IMR-90 (cell line): ENCODE results near the gene OR2G2.

Experiments
- BHLHE40 ChIP-seq: fragments of 150-350 bp; IDR thresholded peaks from 2 replicates; pipeline ENCODE4 v1.6.1; 2016; ENCODE audit warnings: mild to moderate bottlenecking, low read depth, low read length
- CEBPB ChIP-seq: IDR thresholded peaks from 2 replicates; pipeline ENCODE4 v1.6.1; 2012; ENCODE audit warnings: low read depth, low read length, improper control_type of control experiment
- CHD1 ChIP-seq: IDR thresholded peaks from 2 replicates; pipeline ENCODE4 v1.6.1; 2012; ENCODE audit warnings: low read depth, low read length, improper control_type of control experiment
- FOS ChIP-seq: fragments of 150-350 bp; IDR thresholded peaks from 2 replicates; pipeline ENCODE4 v1.6.1; 2016; ENCODE audit warnings: low read depth, low read length
- MAFK ChIP-seq: IDR thresholded peaks from 2 replicates; pipeline ENCODE4 v1.6.1; 2012; ENCODE audit warnings: low read depth, low read length, improper control_type of control experiment
- MXI1 ChIP-seq: IDR thresholded peaks from 2 replicates; pipeline ENCODE4 v1.6.1; 2012; ENCODE audit warnings: low read depth, mild to moderate bottlenecking, low read length, moderate library complexity, borderline replicate concordance
- POLR2A ChIP-seq: IDR thresholded peaks from 2 replicates; pipeline ENCODE4 v1.6.1; 2012; ENCODE audit warnings: mild to moderate bottlenecking, low read depth, low read length
- RAD21 ChIP-seq: IDR thresholded peaks from 2 replicates; pipeline ENCODE4 v1.6.1; 2012; ENCODE audit warnings: low read length, improper control_type of control experiment
- RCOR1 ChIP-seq: IDR thresholded peaks from 2 replicates; pipeline ENCODE4 v1.6.1; 2012; ENCODE audit warnings: mild to moderate bottlenecking, low read length, improper control_type of control experiment; ENCODE audit not compliant: insufficient replicate concordance
- RFX5 ChIP-seq: IDR thresholded peaks from 2 replicates; pipeline ENCODE4 v1.8.0; 2012; ENCODE audit warnings: low read depth, mild to moderate bottlenecking, low read length, moderate library complexity
- SMC3 ChIP-seq: fragments of 150-350 bp; IDR thresholded peaks from 2 replicates; pipeline ENCODE4 v1.6.1; 2016; ENCODE audit warnings: low read depth, mild to moderate bottlenecking, antibody characterized with exemption, low read length, moderate library complexity
- TF ChIP-seq, protein P1 (sequence below): conservative IDR thresholded peaks from 2 replicates; pipeline ENCODE4 v1.5.1; 2012; ENCODE audit warnings: mild to moderate bottlenecking, low read depth, low read length, improper control_type of control experiment
- TF ChIP-seq, protein P2 (sequence below): fragments of 150-350 bp; IDR thresholded peaks from 2 replicates; pipeline ENCODE4 v1.6.1; 2017; ENCODE audit warnings: mild to moderate bottlenecking, antibody characterized with exemption, low read length, low read depth
- TF ChIP-seq, protein P3 (sequence below): fragments of 150-350 bp; IDR thresholded peaks from 2 replicates; pipeline ENCODE4 v1.6.1; 2016; ENCODE audit warnings: low read depth, mild to moderate bottlenecking, low read length, moderate library complexity, borderline replicate concordance

DNA sequence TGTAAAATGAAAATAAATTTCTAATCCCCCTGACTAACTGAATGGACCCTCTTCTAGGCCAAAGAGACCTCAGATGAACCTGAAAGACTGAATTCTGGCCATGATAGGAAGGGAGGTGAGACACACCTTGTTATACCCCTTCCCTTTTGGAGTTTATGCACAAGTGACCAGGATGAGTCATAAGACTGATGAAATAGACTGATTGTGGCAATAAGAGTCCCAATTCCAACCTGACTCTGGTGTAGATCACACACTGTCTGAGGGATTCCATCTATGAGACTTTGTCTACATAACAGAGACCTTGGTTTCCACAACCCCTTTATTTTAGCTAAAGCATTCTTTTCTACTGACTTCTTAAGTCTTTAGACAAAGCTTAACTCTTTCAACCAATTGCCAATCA lies 13.5 kb upstream of the OR2G2 start:
- TF ChIP-seq RAD21 (no peak), POLR2A (no peak), FOS (no peak), CEBPB (no peak), MAFK (no peak), RFX5 (no peak), BHLHE40 (no peak), MXI1 (no peak), CHD1 (no peak), SMC3 (no peak), RCOR1 (no peak)
- TF ChIP-seq, protein P1, sequence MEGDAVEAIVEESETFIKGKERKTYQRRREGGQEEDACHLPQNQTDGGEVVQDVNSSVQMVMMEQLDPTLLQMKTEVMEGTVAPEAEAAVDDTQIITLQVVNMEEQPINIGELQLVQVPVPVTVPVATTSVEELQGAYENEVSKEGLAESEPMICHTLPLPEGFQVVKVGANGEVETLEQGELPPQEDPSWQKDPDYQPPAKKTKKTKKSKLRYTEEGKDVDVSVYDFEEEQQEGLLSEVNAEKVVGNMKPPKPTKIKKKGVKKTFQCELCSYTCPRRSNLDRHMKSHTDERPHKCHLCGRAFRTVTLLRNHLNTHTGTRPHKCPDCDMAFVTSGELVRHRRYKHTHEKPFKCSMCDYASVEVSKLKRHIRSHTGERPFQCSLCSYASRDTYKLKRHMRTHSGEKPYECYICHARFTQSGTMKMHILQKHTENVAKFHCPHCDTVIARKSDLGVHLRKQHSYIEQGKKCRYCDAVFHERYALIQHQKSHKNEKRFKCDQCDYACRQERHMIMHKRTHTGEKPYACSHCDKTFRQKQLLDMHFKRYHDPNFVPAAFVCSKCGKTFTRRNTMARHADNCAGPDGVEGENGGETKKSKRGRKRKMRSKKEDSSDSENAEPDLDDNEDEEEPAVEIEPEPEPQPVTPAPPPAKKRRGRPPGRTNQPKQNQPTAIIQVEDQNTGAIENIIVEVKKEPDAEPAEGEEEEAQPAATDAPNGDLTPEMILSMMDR: no peak
- TF ChIP-seq, protein P2, sequence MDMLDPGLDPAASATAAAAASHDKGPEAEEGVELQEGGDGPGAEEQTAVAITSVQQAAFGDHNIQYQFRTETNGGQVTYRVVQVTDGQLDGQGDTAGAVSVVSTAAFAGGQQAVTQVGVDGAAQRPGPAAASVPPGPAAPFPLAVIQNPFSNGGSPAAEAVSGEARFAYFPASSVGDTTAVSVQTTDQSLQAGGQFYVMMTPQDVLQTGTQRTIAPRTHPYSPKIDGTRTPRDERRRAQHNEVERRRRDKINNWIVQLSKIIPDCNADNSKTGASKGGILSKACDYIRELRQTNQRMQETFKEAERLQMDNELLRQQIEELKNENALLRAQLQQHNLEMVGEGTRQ: no peak
- TF ChIP-seq, protein P3, sequence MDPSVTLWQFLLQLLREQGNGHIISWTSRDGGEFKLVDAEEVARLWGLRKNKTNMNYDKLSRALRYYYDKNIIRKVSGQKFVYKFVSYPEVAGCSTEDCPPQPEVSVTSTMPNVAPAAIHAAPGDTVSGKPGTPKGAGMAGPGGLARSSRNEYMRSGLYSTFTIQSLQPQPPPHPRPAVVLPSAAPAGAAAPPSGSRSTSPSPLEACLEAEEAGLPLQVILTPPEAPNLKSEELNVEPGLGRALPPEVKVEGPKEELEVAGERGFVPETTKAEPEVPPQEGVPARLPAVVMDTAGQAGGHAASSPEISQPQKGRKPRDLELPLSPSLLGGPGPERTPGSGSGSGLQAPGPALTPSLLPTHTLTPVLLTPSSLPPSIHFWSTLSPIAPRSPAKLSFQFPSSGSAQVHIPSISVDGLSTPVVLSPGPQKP: no peak
